ENCODE measurements around the gene NEURL1.
"Not testable (repeated sequence)": the region's sequence is repeated elsewhere in the genome, so short reads cannot be mapped to it uniquely, and the experiment has no call there.

The NEURL1 gene

DNA sequence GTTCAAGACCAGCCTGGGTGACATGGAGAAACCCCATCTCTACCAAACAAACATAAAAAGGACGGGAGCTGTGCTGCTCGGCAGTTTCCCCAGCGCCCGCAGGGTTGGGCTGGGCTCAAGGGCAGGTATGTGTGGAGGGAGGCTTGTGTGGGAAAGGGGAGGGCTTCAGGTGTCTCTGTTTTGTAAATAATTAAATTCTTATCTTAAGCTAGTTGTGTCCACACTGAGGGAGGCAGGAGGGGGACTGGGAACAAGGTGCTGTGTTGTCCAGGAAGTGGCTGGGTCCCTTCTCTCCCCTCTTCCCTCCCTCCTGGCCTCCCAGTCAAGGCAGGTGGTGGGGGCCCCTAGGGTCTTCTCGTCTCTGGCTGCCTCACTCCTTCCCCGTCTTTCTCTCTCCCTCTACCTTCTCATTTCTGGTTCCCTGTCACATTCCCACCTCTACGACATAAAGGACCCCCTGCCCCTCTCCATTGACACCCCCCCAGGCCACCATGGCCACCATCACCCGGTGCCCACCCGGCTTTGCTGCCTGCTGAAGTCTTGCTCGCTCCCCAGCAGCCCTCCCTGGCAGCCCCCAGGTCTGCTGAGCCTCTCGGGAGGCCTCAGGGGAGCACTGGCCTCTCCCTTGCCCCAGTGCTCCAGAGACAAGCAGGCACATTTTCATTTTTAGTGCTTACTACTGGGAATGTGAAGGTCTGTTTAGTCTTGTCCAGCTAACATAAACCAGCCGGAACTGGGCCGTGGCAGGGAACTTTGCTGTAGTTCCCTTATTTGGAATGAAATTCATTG is 19.3 kb downstream of the NEURL1 start:
- H3K4me3 ChIP-seq (ENCODE audit: low read depth, low read length): no peak overlapping the region

DNA sequence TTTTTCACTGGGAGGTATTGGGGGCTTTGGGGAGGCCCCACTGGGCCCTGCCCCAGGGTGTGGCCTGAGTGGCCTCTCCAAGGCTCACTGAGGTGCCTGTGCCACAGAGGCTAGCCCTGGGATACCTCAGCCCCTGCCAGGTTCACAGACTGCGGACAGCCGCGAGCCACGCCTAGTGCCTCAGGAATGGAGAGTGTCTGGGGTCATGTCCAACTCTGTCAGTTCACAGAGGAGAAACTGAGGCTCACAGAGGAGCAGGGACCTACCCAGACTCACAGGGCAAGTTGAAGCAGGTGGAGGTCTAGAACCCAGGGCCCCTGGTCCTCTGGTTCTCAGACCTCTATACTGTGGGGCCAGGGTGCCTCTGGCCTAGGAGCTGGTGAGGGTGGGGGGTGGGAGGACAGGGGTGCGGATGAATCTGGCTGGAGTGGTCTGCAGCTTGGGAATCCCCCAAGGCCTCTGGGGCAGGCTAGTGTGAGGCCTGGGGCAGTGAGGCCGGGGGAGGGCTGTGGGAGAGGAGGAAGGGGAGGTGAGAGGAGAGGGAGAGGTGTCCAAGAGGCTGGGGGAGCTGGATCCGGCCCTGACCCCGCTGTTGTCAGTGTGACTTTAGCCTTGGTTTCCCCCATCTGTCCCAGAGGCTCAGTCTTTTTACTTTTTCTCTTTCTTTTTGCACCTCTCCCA is 20.0 kb downstream of the NEURL1 start:
- TF ChIP-seq, protein P1, sequence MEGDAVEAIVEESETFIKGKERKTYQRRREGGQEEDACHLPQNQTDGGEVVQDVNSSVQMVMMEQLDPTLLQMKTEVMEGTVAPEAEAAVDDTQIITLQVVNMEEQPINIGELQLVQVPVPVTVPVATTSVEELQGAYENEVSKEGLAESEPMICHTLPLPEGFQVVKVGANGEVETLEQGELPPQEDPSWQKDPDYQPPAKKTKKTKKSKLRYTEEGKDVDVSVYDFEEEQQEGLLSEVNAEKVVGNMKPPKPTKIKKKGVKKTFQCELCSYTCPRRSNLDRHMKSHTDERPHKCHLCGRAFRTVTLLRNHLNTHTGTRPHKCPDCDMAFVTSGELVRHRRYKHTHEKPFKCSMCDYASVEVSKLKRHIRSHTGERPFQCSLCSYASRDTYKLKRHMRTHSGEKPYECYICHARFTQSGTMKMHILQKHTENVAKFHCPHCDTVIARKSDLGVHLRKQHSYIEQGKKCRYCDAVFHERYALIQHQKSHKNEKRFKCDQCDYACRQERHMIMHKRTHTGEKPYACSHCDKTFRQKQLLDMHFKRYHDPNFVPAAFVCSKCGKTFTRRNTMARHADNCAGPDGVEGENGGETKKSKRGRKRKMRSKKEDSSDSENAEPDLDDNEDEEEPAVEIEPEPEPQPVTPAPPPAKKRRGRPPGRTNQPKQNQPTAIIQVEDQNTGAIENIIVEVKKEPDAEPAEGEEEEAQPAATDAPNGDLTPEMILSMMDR (IDR thresholded peaks at IDR 0.05; ENCODE audit: low read depth, low read length): no peak
- no peak overlapping the region for H3K4me3 ChIP-seq (ENCODE audit: low read depth, low read length)

More for the DNA sequence above, 19.3 kb downstream of the NEURL1 start:
- TF ChIP-seq, protein P1 (IDR thresholded peaks at IDR 0.05; ENCODE audit: low read depth, low read length): no peak

DNA sequence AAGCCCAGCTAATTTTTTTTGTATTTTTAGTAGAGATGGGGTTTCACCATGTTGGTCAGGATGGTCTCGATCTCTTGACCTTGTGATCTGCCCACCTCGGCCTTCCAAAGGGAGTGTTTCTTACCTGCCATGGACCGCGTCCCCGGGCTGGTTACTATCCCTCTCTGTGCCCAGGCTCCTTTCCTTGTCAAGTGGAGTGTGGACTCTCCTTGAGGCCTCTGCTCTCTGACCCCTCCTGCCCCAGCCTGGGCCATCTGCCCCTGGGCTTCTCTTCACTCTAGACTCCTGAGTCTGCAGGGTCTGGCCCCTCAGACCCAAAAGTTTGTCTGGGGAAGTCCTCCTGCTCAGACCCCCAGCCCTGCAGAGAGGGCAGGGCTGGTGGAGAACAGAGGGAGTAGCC is 20.7 kb downstream of the NEURL1 start:
- H3K4me3 ChIP-seq (ENCODE audit: low read depth, low read length): no peak overlapping the region
- TF ChIP-seq, protein P1 (IDR thresholded peaks at IDR 0.05; ENCODE audit: low read depth, low read length): no peak

DNA sequence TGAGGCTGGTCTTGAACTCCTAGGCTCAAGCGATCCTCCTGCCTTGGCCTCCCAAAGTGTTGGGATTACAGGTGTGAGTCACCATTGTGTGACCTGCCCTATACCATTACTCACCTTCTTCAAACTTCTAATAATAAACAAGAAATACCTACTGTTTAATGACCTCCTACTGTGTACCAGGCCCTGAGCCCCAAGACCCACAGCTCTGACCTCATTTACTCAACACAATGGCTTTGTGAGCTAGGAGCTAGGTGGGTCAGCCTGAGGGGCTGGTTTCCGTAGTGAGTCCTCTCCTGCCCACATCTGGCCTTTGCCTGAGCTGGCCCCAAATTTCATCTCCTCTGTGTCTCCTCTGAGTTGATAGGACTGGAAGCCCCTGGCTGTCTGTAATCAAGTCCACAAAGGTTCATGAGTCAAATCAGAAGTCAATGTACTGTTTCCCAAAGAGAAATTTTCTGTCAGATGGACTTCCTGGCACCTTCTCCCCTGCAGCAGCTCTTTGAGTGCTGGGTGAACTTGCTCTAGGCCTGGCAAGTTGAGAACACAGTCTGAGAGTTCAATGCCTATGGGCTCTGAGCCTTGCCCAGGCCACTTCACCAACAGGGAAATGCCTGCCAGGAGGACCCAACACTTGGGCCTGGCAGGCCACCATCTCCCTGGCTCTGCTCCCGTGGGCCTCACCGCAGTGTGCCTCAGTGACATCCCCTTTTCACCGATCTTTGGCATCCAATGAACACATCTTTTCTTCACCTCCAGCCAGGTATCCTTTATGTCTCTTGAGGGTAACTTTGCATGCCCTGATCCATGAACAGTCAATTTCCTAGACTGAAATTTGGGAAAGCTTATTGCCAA is 24.0 kb downstream of the NEURL1 start:
- TF ChIP-seq, protein P1 (IDR thresholded peaks at IDR 0.05; ENCODE audit: low read depth, low read length): no peak
- no peak overlapping the region for H3K4me3 ChIP-seq (ENCODE audit: low read depth, low read length)

DNA sequence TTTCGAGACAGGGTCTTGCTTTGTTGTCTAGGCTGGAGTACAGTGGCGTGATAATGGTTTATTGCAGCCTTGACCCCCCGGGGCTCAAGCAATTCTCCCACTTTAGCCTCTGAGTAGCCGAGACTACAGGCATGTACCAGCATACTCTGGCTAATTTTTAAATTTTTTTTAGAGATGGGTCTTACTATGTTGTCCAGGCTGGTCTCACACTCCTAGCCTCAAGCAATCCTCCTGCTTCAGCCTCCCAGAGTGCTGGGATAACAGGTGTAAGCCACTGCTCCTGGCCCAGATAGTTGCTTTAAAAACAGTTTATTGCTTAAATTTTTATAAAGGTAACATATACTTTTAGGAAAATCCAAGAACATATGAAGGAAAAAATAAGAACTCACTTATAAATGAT is 26.3 kb downstream of the NEURL1 start:
- H3K4me3 ChIP-seq (ENCODE audit: low read depth, low read length): no peak overlapping the region
- TF ChIP-seq, protein P1 (IDR thresholded peaks at IDR 0.05; ENCODE audit: low read depth, low read length): no peak

DNA sequence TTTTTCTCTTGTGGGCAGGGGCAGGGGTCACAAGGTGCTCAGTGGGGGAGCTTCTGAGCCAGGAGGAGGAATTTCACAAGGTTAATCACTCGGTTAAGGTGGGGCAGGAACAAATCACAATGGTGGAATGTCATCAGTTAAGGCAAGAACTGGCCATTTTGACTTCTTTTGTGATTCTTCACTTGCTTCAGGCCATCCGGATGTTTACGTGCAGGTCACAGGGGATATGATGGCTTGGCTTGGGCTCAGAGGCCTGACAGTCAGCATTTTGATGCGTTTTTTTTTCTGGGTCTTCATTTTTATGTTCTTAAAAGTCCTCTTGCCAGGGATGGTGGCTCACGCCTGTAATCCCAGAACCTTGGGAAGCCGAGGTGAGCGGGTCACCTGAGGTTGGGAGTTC is 28.5 kb downstream of the NEURL1 start:
- H3K4me3 ChIP-seq (ENCODE audit: low read depth, low read length): not testable (repeated sequence)

DNA sequence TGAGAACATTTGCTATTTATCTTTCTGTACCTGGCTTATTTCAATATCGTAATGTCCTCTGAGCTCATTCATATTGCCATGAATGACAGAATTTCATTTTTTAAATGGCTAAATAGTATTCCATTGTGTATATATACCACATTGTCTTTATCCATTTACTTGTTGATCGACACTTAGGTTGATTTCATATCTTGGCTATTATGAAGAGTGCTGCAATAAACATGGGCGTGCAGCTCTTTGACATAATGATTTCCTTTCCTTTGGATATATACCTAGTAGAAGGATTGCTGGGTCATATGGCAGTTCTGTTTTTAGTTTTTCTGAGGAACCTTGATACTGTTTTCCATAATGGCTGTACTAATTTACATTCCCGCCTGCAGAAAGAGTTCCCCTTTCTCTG is 30.2 kb downstream of the NEURL1 start:
- TF ChIP-seq, protein P1 (IDR thresholded peaks at IDR 0.05; ENCODE audit: low read depth, low read length): no peak
- H3K4me3 ChIP-seq (ENCODE audit: low read depth, low read length): no peak overlapping the region

Data from WI38 (cell line).